NCI-H69 (cell line): ENCODE data around the gene RTRAF.

Experiments used
- DNase-seq: peaks from one replicate; lab custom pipeline; 2025; lab: John Stamatoyannopoulos, UW

RTRAF gene

GRCh38 chr14:52049721-52050588 is 60.6 kb downstream of the RTRAF start:
- DNase-seq, result no peak

- DNase-seq, result no peak
Observed at GRCh38 chr14:52051251-52051650, 61.9 kb downstream of the RTRAF start.

GRCh38 chr14:52051871-52052270 is 62.5 kb downstream of the RTRAF start:
- DNase-seq, result no peak

GRCh38 chr14:52052288-52052943 is 63.1 kb downstream of the RTRAF start:
- no peak for DNase-seq

GRCh38 chr14:52053044-52053443 is 63.7 kb downstream of the RTRAF start:
- no peak for DNase-seq

- no peak for DNase-seq
Observed at GRCh38 chr14:52054678-52055077, 65.3 kb downstream of the RTRAF start.

- no peak for DNase-seq
Observed at GRCh38 chr14:52055167-52055566, 65.8 kb downstream of the RTRAF start.

- no peak for DNase-seq
Observed at GRCh38 chr14:52058341-52058740, 69.0 kb downstream of the RTRAF start.

- no peak for DNase-seq
Observed at GRCh38 chr14:52059649-52060048, 70.3 kb downstream of the RTRAF start.

- no peak for DNase-seq
Observed at GRCh38 chr14:52060080-52060479, 70.7 kb downstream of the RTRAF start.
